ENCODE data around the gene MAPK6.
"Not testable (repeated sequence)": the region's sequence is repeated elsewhere in the genome, so short reads cannot be mapped to it uniquely, and the experiment has no call there.

MAPK6 gene

DNA sequence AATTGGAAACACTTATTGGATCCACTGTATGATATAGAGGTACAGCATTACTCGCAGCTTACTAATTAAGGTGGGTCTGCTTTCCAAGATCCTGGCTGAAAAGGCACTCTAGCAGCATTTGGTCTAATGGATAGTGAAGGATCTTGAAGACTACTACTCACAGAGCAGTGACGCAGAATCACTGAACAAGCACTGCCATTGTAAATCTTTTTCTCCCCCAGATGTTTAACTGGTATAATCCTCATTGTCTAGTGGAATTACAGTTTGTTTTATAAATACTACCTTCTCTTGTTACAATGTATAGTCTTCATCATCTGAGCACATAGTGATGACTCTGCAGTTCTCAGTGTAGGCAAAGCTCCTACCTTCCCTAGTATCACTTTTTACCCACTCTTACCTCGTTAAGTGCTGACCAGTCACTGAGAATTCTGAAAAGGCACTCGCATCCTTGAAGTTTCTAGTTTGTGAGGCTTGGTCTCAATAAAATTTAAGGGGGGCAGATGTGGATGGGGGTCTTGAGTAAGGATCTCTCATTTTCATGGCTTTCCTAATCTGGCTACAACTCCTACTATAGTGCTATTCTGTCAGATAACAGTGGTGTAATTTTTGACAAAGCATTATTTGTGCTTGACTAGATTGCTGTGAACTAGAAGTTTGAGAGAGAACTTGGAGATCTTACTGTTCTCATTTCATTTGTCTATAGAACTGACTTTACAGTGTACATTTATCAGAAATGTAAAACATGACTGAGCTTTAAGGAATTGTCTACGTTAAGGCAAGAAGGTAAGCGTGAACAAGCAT is 23.2 kb downstream of the MAPK6 start:
- FAIRE-seq: no peak

DNA sequence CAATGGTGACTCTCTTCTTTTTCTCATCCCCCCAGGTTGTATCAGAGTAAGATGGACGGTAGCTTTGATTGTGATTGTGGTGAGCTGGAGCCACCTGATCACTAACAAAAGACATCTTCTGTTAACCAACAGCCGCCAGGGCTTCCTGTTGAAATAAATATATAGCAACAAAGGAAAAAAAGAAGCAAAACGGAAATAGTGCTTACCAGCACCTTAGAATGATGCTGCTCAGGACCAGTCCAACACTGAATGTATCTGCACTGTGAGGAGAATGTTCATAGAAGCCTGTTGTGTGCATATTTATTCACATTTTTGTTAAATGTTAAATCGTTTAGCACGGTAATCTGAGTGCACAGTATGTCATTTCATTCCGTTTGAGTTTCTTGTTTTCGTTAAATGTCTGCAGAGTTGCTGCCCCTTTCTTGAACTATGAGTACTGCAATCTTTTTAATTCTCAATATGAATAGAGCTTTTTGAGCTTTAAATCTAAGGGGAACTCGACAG is 26.8 kb downstream of the MAPK6 start:
- DNase-seq (ENCODE audit: low spot score); FAIRE-seq: not testable (repeated sequence)

More for the DNA sequence above, 23.2 kb downstream of the MAPK6 start:
- no peak for DNase-seq (ENCODE audit: low spot score)

DNA sequence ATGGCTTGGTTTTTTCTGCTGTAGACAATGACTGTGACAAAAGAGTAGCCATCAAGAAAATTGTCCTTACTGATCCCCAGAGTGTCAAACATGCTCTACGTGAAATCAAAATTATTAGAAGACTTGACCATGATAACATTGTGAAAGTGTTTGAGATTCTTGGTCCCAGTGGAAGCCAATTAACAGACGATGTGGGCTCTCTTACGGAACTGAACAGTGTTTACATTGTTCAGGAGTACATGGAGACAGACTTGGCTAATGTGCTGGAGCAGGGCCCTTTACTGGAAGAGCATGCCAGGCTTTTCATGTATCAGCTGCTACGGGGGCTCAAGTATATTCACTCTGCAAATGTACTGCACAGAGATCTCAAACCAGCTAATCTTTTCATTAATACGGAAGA is 27.5 kb downstream of the MAPK6 start:
- FAIRE-seq; DNase-seq (ENCODE audit: low spot score): not testable (repeated sequence)

DNA sequence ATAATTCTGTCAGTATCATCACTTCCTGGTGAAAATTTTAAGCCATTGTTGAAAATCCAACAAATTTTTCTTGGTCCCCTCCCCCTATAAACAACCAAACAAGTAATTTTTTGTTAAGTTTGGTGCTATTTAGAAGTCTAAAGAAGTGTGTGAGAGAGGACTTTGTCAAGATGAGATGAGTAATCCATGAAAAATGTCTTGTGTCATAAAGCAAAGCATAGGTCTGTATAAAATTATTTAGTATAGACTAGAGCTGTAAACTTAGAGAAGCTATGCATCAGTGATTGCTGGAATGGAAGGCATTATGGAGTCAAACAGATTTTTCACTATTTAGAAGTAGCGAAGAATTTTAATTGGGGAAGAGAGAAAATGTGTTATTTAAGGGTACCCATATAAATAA is 31.4 kb downstream of the MAPK6 start:
- DNase-seq (ENCODE audit: low spot score): peak; percentile 8
- no peak for FAIRE-seq

DNA sequence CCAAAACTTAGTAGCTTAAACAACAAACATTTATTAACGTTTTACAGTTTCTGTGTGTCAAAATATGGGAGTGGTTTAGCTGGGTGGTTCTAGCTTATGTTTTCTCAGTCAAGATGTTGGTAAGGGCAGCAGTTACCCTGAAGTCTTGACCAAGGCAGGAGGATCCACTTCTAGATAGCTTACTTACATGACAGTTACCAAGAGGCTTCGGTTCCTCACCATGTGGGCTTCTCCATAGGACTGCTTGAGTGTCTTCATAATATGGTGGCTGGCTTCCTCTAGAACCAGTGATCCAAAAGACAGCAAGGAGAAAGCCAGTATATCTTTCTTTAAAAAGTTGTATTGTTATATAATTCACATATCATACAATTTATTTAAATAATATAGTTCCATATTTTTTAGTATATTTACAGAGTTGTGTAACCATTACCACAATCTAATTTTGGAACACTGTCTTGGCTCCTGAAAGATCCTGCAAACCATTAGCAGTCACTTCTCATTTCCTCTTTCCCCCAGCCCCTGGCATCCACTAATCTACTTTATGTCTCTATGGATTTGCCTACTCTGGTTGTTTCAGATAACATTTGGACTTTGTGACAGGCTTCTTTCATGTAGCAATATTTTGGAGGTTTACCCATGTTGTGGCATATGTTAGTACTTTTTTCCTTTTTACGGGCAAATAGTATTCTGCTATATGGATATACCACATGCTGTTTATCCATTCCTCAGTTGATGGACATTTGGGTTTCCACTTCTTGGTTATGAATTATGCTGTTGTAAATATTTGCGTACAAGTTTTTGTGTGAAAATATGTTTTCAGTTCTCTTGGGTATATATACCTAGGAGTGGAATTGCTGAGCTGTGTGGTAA is 33.3 kb downstream of the MAPK6 start:
- DNase-seq (ENCODE audit: low spot score): no peak
- no peak for FAIRE-seq

DNA sequence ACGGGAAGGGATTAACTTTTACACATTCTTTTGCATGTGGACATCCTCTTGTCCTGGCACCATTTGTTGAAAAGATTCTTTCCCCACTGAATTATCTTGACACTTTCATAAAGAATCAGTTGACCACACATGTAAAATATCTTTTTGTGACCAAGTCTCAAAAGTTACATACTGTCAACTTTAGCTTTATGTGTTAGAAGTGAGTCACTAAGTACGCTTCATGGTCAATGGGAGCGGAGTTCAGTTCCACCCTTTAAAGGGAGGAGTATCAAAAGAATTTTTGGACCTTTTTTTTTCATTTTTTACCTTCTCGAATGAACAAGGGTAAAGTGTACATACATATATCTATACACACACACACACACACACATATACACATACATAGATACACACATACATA is 35.4 kb downstream of the MAPK6 start:
- DNase-seq (ENCODE audit: low spot score): no peak
- no peak for FAIRE-seq

DNA sequence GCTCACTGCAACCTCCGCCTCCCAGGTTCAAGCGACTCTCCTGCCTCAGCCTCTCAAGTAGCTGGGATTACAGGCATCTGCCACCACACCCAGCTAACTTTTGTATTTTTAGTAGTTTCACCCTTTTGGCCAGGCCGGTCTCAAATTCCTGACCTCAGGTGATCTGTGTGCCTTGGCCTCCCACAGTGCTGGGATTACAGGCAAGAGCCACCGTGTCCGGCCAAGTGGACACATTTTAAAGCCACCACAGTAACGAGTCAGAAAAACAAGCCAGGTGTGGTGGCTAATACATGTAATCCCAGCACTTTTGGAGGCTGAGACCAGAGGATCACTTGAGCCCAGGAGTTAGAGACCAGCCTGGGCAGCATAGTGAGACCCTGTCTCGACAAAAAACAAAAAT is 35.8 kb downstream of the MAPK6 start:
- not testable (repeated sequence) for FAIRE-seq; DNase-seq (ENCODE audit: low spot score)

DNA sequence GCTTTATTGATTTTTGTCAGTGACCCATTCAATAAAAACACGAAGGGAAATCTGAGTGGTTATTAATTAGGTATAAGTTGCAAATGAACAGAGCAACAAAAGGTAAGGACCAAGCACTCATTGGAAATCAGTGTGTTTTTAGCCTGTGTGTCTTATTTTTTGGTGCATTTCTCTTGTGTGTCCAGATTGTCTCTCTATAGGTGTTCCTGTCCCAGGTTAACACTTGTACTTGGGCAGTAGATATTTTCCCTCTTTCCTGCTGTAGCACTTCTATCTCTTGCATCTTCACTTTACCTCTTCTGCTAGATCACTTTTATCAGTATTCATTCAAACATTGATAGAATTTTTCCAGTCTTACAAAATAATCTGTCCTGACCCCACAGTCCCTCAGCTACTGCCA is 37.0 kb downstream of the MAPK6 start:
- no peak for FAIRE-seq

DNA sequence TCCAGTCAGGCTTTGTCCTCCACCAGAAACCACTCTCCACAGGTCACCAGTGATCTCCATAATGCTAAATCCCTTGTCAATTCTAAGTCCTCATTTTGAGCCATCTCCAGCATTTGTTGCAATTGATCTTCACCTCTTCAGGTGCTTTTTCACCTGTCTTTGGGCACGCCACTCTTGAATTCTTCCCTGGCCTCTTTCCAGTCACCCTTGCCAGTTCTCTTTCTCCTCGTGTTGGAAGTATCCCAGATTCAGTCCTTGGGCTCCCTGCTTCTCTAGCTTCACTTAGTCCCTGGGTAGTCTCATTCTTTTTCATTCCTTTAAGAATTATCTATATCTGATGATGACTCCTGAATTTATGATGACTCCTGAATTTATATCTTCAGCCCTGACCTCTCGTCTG is 37.5 kb downstream of the MAPK6 start:
- DNase-seq (ENCODE audit: low spot score) (no peak), FAIRE-seq (no peak)

More for the DNA sequence above, 37.0 kb downstream of the MAPK6 start:
- no peak for DNase-seq (ENCODE audit: low spot score)

DNA sequence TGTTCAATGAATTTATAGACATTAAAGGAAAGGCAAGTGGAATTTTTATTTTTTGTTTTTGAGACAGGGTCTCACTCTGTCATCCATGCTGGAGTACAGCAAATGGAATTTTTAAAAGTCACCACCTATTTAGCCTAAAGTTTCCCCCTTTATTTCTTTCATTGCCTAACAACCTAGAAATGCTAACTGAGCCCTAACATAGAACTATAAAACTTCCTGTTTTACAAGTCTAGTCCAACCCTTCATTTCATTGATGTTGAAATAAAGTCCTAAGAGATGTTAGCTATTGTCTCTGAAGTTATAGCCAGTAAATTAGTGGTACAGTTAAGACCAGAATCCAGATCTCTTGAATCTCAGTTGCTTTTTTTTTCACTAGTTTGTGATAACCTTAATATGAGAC is 39.0 kb downstream of the MAPK6 start:
- DNase-seq (ENCODE audit: low spot score) (no peak), FAIRE-seq (no peak)

DNA sequence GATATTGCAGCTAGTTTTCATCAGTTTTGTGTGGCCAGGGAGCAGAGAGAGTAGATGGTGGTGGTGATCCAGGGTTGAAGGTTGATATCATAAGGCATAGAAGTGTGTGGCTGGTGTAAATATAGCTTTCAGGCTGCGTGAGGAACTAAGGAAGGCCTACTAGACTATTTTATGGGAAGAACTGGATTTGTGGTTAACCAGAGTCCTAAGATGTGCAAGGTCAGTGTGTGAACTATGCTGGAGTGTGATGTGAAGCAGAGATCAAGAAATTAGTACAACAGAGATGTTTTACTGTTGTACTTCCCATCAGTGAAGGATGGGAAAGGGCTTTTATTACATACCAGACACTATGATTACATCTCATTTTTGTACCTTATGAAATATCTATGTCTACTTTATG is 41.5 kb downstream of the MAPK6 start:
- no peak for DNase-seq (ENCODE audit: low spot score)
- no peak for FAIRE-seq

DNA sequence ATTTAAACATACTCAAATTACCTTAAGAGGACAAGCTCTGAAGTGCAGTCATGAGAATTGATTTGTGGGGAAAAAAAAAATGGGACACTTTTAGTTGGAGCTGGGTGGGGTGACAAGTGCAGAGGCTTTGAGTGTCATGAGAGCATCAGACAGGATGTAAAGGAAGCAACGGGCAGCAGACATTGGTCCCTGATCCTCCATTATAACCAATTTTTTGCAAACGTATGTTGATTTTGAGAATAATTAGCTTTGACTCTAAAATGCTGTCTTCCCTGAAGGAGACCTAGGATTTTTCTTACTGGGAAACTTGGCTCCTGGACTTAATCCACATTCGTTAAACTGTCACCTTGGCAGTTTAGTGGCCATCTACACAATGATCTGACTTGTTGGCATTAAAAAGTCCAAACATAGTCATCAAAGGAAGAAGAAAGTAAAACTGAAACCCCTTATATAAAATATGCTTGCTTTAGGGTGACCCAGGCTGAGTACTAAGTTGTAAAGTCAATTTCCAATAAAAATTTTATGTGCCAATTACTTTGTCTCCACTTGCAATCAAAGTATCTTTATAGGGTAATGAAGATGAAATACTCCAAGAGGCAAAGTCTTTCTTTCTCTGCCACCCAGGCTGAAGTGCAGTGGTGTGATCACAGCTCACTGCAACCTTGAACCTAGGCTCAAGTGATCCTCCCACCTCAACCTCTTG is 48.0 kb downstream of the MAPK6 start:
- no peak for FAIRE-seq
- DNase-seq (ENCODE audit: low spot score): no peak

DNA sequence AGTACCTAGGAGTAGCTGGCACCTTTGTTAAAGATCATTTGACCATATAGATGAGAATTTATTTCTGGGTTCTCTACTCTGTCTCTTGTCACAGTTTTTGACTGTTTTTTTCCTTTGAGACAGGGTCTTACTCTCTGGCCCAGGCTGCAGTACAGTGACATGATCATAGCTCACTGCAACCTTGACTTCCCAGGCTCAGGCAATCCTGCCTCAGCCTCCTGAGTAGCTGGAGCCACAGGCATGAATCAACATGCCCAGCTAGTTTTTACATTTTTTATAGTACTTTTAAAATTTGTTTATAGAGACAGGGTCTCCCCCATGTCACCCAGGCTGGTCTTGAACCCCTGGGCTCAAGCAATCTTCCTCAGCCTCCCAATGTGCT is 48.5 kb downstream of the MAPK6 start:
- no peak for FAIRE-seq

DNA sequence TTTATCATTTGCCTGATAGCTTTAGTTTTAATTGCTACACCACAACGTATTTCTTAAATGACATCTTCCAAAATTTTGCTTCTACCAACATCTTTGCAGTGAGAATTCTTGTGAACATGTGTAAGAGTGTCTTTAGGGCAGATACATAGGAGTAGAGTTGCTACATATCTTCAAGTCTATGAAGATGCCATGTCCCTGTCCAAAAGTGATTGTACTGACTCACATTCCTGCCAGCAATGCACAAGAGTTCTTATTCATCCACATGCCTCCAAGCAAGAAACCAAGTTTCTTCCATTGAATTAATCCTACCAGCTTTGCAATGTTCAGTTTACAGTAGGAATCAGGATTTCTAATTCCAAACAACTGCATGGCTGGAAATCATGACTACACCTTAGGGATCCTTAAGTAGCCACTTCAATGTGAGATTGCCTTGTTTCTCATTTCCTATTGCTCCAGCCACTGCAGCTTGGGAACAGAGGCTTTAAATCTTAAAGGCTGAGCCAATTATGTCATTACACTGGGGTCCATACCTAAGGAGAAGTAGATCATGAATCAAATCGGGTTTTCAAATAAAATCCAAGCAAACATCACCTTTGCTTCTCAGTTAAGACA is 49.1 kb downstream of the MAPK6 start:
- no peak for FAIRE-seq
- no peak for DNase-seq (ENCODE audit: low spot score)

More for the DNA sequence above, 48.5 kb downstream of the MAPK6 start:
- DNase-seq (ENCODE audit: low spot score): no peak

DNA sequence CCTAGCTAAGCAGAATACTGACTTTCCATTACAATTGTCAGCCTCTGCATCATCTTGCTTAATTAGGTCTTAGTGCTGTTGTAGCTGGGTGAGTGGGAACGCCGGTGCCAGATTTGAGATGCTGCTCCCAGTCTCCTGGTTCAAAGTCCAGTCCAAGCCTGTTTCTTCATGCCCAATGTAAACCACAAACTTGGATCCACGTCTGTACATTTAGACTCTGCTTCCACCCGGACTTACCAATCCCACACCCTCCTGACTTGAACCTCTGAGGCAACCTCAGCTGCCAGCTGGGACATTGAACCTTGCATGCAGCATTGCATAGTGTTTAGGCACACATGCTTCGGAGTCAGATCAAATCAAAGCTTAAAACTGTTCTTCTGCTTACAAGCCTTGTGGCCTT is 50.5 kb downstream of the MAPK6 start:
- DNase-seq (ENCODE audit: low spot score) (no peak), FAIRE-seq (no peak)

DNA sequence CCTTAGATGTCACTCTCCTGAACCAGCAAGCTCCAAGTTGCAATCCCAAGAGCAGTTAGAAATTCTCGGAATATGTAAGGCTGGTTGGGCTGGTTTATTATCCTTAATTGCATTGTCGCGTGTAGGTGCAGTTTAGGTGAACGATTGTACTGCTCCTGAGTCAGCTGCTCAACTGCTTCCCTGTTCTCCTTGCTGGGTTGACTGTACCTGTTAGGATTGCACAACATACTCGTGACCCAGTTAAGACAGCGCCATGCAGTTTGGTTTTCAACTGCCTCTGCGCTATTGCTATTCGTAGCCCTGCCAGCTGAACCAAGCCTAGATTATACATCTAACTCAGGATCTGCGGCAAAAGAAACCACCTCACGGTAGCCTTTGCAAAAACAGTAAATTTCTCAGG is 52.6 kb downstream of the MAPK6 start:
- DNase-seq (ENCODE audit: low spot score) (no peak), FAIRE-seq (no peak)

DNA sequence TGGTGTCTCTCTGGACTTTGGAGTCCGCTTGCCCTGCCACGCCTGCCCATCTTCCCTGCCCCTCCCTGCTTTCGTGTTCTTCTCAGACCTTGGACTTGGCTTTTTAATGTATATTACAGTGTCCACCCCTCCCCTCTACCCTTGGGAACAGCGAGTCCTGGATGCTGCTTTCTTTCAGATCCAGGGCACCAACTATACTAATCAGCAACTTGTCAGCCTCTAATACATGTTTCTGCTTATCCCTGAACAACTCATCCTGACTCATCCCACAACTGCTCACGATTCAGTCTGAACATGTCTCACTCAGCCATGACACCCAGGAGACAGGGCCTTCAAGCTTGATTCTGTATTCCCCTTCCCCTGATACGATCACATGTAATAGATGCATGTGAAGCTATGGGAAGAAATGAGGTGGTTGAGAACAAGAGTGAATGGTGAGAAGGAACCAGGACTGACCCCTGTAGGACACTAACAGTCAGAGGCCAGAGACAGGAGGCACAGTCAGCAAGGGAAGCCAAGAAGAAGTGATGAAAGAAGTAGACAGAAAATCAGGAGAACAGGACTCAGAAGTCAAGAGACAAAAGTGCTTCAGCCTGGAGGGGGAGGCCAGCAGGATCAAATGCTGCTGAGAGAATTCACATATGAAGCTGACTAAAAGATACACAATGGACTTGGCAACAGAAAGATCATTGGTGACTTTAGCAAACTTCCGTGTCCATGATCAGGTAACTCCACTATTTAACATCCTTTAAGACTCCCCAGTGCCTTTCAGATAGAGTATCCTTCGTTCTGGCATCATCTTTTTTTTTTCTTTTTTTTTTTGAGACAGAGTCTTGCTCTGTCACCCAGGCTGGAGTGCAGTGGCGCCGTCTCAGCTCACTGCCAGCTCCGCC is 58.1 kb downstream of the MAPK6 start:
- FAIRE-seq (no peak), DNase-seq (ENCODE audit: low spot score) (peak; percentile 54)

DNA sequence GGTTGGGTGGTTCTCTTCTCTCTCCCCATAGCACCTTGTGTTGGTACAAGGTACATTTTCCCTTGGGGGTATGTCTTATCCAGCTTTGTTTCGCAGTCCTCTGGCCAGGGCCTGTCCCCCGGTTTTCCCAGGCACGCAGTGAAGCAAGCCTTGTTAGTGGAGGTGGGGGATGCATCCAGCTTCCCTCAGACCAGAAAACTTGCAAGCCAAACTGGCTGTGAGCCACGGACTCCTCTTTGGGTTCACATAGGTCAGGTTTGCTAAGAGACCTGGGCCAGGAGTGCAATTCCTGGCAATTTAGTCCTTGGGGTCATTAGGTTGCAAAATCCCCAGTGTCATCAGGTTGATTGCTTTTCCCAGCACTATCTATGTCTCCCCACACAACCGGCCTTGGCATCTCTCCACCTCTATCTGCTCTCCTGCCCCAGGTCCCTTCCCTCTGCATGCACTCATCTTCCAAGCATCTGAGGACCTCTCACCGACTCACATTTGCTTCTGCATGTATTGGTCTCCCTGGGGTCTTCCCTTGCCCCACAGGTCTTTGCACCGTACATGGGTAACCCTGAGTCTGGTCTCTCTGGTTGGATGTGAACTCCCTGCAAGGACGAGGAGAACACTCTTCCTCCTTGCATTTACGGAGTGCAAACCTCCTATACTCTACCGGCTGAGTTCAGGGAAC is 59.3 kb downstream of the MAPK6 start:
- no peak for FAIRE-seq
- no peak for DNase-seq (ENCODE audit: low spot score)

DNA sequence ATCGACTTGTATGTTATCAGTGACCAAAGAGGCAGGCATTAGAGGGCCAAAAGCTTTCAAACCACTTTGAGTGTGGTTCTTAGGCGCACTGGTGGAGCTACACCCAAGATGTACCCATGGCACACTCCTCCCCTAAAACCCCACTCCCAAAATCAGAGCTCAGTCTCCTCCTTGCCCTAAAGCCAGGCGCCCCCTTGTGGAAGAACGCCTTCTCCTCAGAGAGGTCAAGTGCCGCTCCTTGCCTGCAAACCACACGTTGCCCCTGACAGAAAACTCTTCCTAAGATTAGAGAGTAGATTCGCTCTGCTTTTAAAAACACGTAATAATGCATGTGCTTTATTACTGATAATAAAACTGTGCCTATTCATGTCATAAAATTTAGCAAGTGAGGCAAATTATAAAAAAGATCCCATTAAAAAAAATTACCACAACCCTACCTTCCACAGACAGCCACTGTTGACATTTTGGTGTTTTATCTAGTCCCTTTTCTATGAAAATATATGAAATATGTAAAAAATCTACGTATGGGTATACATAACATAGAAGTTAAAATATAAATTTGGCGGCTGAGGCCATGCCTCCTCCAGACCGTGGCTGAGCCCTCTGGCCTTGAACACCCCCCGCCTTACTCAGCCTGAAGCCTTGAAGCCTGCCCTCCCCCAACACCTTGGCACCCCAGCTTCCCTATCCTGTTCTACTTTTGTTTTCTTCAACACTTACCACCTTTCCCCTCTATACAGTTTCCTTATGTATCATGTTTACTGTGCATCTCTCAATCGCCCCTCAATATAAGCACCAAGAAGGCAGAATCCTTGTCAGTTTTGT is 60.1 kb downstream of the MAPK6 start:
- no peak for FAIRE-seq
- DNase-seq (ENCODE audit: low spot score): peak; percentile 46

Data from urothelium cell line (cell line).